Measurements from ENCODE around the gene CFAP58. TPM values are rescaled to one million over a fixed set of nuclear protein-coding genes. Genes with fewer than 3 reads are reported as not detected.

CFAP58 gene
- total RNA-seq, 1 experiment from 2014 or later: 0.31 TPM

DNA sequence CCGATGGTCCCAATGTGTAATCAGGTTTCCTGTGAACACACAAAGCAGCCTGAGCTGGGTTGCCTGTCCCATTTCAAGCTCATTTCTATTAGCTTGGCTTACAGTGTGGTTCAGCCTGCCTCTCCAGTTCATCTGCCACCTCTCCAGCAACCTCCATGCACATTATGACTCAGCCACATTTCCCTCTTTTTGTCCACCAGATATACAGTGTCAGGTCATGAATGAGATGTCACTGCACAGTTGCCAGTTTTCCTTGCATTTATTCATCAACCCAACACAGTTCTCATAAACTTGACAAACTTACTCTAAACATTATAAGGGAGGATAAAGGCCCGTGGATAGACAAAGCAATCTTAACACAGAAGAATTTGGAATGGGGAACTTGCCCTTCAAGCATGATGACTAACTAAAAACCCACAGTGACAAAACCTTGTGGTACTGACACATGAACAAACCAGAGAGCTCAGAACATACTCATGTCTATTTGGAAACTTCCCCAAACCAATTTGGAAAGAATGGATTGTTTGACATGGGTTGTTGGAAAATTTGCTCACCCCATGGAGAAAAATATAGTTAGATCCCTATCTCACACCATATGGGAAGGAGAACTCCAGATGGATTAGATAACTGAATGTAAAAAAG is 2.5 kb upstream of the CFAP58 start:
- peak overlapping the region; percentile 13; the same call in 1 of the 2 replicates for H3K4me2 ChIP-seq

DNA sequence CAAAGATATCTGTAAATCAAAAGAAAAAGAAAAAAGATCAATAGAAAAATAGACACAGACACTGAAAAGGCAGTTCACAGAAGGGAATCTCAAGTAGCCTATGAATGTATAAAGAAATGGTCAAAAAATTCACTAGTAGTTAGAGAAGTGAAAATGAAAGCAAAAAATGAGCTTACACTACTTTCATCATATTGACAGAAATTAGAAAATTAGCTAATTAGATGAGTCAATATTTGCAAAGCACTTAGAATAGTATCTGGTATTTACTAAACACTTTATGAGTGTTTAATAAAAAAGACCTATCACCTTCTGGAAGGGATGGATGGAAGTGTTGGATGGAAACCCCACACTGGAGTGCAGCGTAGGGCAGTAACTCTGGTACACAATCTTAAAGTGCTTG is 1.7 kb upstream of the CFAP58 start:
- Histone ChIP-seq H3K9me2 (ENCODE audit: insufficient read depth) (no peaks in the 10 kb centered on the region), H3K79me2 (ENCODE audit: low read depth) (no peaks in the 10 kb centered on the region), H3K4me1 (replicated peaks; ENCODE audit: insufficient read depth) (peaks cover 30% of the 10 kb centered on the region), H3K36me3 (ENCODE audit: low read depth) (no peaks in the 10 kb centered on the region), H3K4me3 (no peak overlapping the region), H3K4me2 (no peak overlapping the region), H2AFZ (no peak overlapping the region), H3K27me3 (ENCODE audit: insufficient read depth, low read depth) (peaks cover 3% of the 10 kb centered on the region; the same call in 1 of the 2 replicates), H3K27ac (no peak overlapping the region), H4K20me1 (ENCODE audit: insufficient read depth) (no peaks in the 10 kb centered on the region), H3K9me3 (ENCODE audit: insufficient read depth, low read depth) (no peaks in the 10 kb centered on the region), H3F3A (ENCODE audit: insufficient read depth, low read depth) (peaks cover 9% of the 10 kb centered on the region; the same call in 1 of the 2 replicates)
- no TSS peak for BruUV-seq (replicated peaks)
- CTCF ChIA-PET: interaction anchor here (2.7 kb wide), 1 partner anchor 61 kb away, joined by 10 read pairs; no protein-coding TSS in a partner anchor
- no peak for TF ChIP-seq EZH2 (IDR thresholded peaks at IDR 0.05; ENCODE audit: low read depth)
- TF ChIP-seq, protein P1, sequence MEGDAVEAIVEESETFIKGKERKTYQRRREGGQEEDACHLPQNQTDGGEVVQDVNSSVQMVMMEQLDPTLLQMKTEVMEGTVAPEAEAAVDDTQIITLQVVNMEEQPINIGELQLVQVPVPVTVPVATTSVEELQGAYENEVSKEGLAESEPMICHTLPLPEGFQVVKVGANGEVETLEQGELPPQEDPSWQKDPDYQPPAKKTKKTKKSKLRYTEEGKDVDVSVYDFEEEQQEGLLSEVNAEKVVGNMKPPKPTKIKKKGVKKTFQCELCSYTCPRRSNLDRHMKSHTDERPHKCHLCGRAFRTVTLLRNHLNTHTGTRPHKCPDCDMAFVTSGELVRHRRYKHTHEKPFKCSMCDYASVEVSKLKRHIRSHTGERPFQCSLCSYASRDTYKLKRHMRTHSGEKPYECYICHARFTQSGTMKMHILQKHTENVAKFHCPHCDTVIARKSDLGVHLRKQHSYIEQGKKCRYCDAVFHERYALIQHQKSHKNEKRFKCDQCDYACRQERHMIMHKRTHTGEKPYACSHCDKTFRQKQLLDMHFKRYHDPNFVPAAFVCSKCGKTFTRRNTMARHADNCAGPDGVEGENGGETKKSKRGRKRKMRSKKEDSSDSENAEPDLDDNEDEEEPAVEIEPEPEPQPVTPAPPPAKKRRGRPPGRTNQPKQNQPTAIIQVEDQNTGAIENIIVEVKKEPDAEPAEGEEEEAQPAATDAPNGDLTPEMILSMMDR (conservative IDR thresholded peaks at IDR 0.05): no peak
- DNase-seq: no peak
- intact Hi-C loops (cut with micrococcal nuclease; ENCODE audit: unreplicated experiment): loop anchor here (2.0 to 5.0 kb wide), 2 partner anchors 307 to 465 kb away; no protein-coding TSS in a partner anchor
- POLR2A ChIA-PET (ENCODE audit: unreplicated experiment): no interaction called here

More for the DNA sequence above, 2.5 kb upstream of the CFAP58 start:
- no peaks in the 10 kb centered on the region for H3K36me3 ChIP-seq (ENCODE audit: low read depth)
- TF ChIP-seq, protein P1 (conservative IDR thresholded peaks at IDR 0.05): no peak
- TF ChIP-seq EZH2 (IDR thresholded peaks at IDR 0.05; ENCODE audit: low read depth): no peak
- H3K27me3 ChIP-seq (ENCODE audit: insufficient read depth, low read depth): peaks cover 3% of the 10 kb centered on the region; the same call in 1 of the 2 replicates
- no peak for DNase-seq
- H3F3A ChIP-seq (ENCODE audit: insufficient read depth, low read depth): peaks cover 9% of the 10 kb centered on the region; the same call in 1 of the 2 replicates
- H3K9me2 ChIP-seq (ENCODE audit: insufficient read depth): no peaks in the 10 kb centered on the region
- H3K27ac ChIP-seq: peak overlapping the region; percentile 12; the same call in 1 of the 2 replicates
- POLR2A ChIA-PET (ENCODE audit: unreplicated experiment): interaction anchor here (0.5 kb wide), 1 partner anchor 14 kb away, joined by 5 read pairs; no protein-coding TSS in a partner anchor
- no peaks in the 10 kb centered on the region for H3K79me2 ChIP-seq (ENCODE audit: low read depth)
- no peak overlapping the region for H2AFZ ChIP-seq
- intact Hi-C loops (cut with micrococcal nuclease; ENCODE audit: unreplicated experiment): loop anchor here (2.0 to 5.0 kb wide), 2 partner anchors 306 to 464 kb away; no protein-coding TSS in a partner anchor
- no peaks in the 10 kb centered on the region for H4K20me1 ChIP-seq (ENCODE audit: insufficient read depth)
- H3K9me3 ChIP-seq (ENCODE audit: insufficient read depth, low read depth): no peaks in the 10 kb centered on the region
- BruUV-seq (replicated peaks): no TSS peak
- H3K4me1 ChIP-seq (replicated peaks; ENCODE audit: insufficient read depth): peaks cover 30% of the 10 kb centered on the region
- CTCF ChIA-PET: interaction anchor here (0.8 to 2.7 kb wide), 2 partner anchors 60 to 95 kb away, joined by 3 to 10 read pairs; no protein-coding TSS in a partner anchor
- no peak overlapping the region for H3K4me3 ChIP-seq

DNA sequence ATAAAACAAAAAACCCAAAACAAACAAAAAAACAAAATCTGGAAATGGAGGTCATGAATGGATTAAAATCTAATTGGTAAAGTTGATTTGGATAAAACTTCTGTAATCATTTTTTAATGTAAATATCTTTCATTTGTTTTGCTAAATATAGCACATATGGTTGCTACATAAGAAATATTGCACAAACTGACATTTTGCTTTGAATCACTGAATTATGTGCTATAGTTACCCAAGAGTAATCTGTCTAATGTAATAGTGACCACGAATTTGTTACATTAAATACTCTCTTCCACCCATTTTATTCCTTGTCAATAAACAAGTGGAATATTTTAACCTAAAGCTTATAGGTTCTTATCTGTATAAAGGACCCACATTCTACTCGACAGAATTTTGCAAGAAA is 6.2 kb downstream of the CFAP58 start:
- CTCF ChIA-PET: no interaction called here
- Histone ChIP-seq H3K36me3 (ENCODE audit: low read depth) (no peaks in the 10 kb centered on the region), H3K79me2 (ENCODE audit: low read depth) (no peaks in the 10 kb centered on the region), H2AFZ (no peak overlapping the region), H3F3A (ENCODE audit: insufficient read depth, low read depth) (no peaks in the 10 kb centered on the region), H3K27ac (no peak overlapping the region), H3K4me3 (no peak overlapping the region), H3K4me1 (replicated peaks; ENCODE audit: insufficient read depth) (no peaks in the 10 kb centered on the region), H3K9me2 (ENCODE audit: insufficient read depth) (no peaks in the 10 kb centered on the region), H3K9me3 (ENCODE audit: insufficient read depth, low read depth) (no peaks in the 10 kb centered on the region), H4K20me1 (ENCODE audit: insufficient read depth) (no peaks in the 10 kb centered on the region), H3K27me3 (ENCODE audit: insufficient read depth, low read depth) (peaks cover 4% of the 10 kb centered on the region; the same call in 1 of the 2 replicates), H3K4me2 (no peak overlapping the region)
- no peak for DNase-seq
- intact Hi-C loops (cut with micrococcal nuclease; ENCODE audit: unreplicated experiment): no loop called here
- POLR2A ChIA-PET (ENCODE audit: unreplicated experiment): no interaction called here
- BruUV-seq (replicated peaks): no TSS peak
- no peak for TF ChIP-seq EZH2 (IDR thresholded peaks at IDR 0.05; ENCODE audit: low read depth)
- TF ChIP-seq, protein P1 (conservative IDR thresholded peaks at IDR 0.05): no peak

Measured in PC-9 (cell line).